Measurements from ENCODE around the gene GPBP1L1.

Gene GPBP1L1

GRCh38 chr1:45656573-45657226 is 29.6 kb downstream of the GPBP1L1 start:
- H3K4me3 ChIP-seq (replicated peaks; ENCODE audit: low read depth, low read length), result no peak overlapping the region
- TF ChIP-seq CTCF (IDR thresholded peaks at IDR 0.05; ENCODE audit: low read depth, low read length, missing control alignments), result no peak
- DNase-seq (ENCODE audit: extremely low read depth, low read depth), result no peak

DNA sequence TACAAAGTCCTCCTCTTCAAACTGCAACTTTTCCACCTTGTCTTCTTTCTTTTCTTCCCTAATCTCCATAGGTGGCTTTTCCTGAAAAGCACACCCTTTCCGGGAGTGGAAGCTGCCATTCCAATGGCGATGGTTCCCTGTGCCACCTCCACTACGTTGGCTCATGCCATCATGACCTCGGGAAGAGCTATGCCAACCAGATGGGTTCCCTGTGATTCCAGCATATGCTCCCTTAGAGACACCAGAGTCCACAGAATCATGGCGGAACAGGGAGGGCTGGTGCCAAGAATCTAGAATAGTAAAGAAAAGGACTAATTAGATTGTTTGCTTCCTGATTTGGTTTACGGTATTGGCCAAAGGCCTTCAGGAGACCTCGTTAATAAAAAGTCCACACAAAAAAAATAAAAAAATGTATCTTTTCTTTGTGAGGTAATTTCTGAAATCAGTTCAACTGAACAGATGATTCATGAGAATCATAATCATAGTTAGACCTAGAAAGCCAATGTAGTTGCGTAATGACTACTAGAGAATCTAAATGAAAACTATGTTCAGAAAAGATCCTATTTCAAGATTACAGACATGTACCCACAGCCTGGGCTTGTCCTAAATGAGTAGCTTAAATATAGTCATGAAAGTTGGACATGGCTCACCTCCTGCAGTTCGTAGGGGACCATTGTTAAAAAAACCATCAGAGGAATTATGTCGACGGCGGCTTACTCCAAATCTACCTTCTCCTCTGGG is 31.6 kb downstream of the GPBP1L1 start:
- H3K4me3 ChIP-seq (replicated peaks; ENCODE audit: low read depth, low read length), result no peak overlapping the region
- DNase-seq (ENCODE audit: extremely low read depth, low read depth), result no peak
- TF ChIP-seq CTCF (IDR thresholded peaks at IDR 0.05; ENCODE audit: low read depth, low read length, missing control alignments), result no peak

DNA sequence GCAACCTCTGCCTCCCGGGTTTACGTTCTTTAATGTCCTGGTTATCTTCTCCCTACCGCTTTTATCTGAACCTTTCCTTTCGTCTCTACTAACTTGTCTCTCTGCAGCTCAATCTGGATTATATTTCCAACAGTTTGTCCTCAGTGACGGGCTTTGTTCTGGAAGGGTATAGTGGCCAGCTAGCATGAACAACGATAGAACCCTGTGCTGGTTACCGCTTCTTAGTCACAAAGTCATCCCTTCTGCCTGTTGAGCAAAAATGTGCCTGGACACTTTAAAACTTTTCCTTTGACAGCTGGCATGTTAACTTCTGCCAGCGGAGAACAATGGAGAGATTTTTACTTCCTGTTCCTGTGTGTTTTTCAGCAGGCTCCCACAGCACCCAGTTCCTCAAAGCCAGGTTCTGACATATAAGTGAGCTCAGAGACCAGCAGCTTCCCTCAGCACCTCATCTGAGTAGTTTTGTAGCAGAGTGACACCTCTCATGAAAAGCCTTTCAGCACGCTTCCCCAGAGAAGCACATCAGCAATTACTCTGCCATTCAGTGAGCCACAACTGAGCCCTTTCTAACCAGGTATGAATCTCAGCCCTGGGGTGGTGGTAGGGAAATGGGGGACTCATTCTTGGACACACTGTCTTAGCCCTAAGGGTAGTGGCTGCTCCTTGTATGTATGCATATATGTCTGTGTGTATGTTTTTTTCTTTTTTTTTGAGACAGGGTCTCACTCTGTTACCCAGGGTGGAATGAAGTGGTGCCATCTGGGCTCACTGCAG is 38.9 kb downstream of the GPBP1L1 start:
- DNase-seq (ENCODE audit: extremely low read depth, low read depth), result no peak
- no peak overlapping the region for H3K4me3 ChIP-seq (replicated peaks; ENCODE audit: low read depth, low read length)
- no peak for TF ChIP-seq CTCF (IDR thresholded peaks at IDR 0.05; ENCODE audit: low read depth, low read length, missing control alignments)

DNA sequence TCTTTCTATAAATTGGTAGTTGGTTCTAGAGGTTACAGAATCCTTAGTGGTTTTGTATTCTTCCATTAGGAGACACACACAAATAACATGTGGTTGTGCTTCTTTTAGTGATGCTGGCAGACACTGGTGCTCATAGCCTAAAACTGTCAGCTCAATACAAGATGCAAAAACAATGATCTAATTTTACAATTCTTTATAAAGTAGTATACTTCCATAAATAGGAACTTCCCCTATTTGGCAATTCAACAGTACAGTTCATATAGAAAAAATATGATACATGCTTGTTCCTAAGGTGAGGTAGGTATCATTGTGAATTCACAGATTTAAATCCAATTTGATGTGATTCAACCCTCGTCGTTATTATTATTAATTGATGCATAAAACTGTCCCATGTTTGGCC is 41.7 kb downstream of the GPBP1L1 start:
- no peak for TF ChIP-seq CTCF (IDR thresholded peaks at IDR 0.05; ENCODE audit: low read depth, low read length, missing control alignments)
- H3K4me3 ChIP-seq (replicated peaks; ENCODE audit: low read depth, low read length), result no peak overlapping the region
- DNase-seq (ENCODE audit: extremely low read depth, low read depth), result no peak

DNA sequence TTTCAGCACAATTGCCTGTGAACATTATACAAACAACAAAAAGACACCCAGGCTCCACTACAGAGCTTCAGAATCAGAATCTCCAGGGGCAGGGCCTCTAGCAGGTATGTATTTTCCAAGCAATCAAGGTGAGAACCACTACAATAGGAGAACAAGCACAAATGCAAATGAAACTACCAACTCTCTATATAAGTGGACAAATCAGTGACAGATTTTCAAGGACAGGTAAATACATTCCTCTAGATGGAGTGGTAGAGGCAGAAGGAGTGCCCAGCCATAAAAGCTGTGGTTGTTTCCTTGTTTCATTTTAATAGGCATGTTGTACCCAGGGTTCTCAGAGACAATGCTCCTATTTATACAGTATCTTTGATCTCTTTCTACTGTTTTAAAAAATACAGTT is 42.4 kb downstream of the GPBP1L1 start:
- no peak overlapping the region for H3K4me3 ChIP-seq (replicated peaks; ENCODE audit: low read depth, low read length)
- TF ChIP-seq CTCF (IDR thresholded peaks at IDR 0.05; ENCODE audit: low read depth, low read length, missing control alignments), result no peak
- no peak for DNase-seq (ENCODE audit: extremely low read depth, low read depth)

DNA sequence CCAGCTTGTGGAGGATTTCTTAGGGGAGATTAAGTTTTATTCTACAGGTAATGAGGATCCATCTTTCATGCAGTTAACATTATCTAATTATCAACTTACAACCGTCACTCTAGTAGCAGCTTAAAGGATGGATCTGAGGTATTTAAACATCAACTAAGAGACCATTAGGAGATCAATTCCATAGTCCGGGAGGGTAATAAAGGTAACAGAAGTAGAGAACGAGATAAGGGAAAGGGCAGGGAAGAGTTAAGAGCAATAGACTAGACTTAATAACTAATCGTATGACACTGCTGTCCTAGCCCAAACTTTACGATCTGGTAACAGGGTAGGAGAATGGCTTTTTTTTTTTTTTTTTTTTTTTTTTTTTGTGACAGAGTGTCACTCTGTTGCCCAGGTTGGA is 43.0 kb downstream of the GPBP1L1 start:
- DNase-seq (ENCODE audit: extremely low read depth, low read depth), result no peak
- no peak overlapping the region for H3K4me3 ChIP-seq (replicated peaks; ENCODE audit: low read depth, low read length)
- no peak for TF ChIP-seq CTCF (IDR thresholded peaks at IDR 0.05; ENCODE audit: low read depth, low read length, missing control alignments)

Measured in HFF-Myc (cell line).